Measurements from ENCODE around the gene SUFU. TPM values are rescaled to one million over a fixed set of nuclear protein-coding genes. Genes with fewer than 3 reads are reported as not detected.

Gene SUFU
- total and polyA plus RNA-seq, 2 of the 13 experiments (the other 11 are each of a cell fraction or from before 2014, with no cell fraction given), result 2.9 to 5.5 TPM

DNA sequence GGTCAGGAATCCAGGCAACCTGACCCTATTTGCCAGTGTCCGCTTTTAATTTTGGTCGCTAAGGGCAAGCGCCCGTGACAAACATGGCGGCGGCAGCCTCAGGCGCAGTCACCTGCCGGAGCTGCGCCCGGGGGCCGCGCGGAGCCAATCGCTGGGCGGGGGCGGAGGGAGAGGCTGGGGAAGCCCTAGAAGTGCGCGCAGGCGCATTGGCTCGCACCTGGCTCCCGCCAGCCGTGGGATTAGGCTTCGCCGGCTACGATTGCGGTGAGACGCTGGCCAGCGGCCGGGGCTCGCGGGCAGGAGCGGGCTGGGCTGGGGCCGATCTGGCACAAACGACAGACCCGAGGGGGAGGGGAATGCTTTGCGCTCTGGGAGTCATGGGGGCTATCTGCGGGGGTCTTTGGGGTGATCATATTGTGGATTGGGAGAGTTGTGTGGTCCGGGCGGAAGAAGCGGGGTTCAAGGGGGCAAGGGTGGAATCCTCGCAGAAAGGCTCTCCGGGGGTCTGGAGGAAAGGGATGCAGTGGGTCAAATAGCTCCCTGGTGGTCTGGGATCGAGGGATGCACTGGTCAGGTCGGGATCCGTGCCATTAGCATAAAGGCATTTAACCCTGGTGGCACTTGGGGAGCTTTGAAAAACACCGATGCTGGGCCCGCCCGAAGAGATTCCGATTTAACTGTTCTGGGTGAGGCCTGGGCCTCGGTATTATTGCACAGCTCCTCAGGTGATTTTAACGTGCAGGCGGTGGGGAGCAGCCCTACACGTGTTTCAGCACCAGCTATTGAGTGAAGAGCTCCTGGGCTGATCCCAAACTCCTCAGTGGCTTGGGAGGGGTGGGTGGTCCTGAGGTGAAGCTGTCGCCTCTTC is 42.4 kb upstream of the SUFU start (continued):
- TF ChIP-seq, protein P1, sequence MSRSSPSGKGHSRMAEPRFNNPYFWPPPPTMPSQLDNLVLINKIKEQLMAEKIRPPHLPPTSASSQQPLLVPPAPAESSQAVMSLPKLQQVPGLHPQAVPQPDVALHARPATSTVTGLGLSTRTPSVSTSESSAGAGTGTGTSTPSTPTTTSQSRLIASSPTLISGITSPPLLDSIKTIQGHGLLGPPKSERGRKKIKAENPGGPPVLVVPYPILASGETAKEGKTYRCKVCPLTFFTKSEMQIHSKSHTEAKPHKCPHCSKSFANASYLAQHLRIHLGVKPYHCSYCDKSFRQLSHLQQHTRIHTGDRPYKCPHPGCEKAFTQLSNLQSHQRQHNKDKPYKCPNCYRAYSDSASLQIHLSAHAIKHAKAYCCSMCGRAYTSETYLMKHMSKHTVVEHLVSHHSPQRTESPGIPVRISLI (CRISPR knock-in tag; IDR thresholded peaks at IDR 0.05; ENCODE audit: borderline replicate concordance), result peak; percentile 47; the same call in 1 of the 2 replicates
- no peak for TF ChIP-seq ZNF230 (CRISPR knock-in tag; IDR thresholded peaks at IDR 0.05)
- TF ChIP-seq ZBTB7B (CRISPR knock-in tag; IDR thresholded peaks at IDR 0.05), result peak; percentile 15; the same call in 1 of the 2 replicates
- TF ChIP-seq, protein P2, sequence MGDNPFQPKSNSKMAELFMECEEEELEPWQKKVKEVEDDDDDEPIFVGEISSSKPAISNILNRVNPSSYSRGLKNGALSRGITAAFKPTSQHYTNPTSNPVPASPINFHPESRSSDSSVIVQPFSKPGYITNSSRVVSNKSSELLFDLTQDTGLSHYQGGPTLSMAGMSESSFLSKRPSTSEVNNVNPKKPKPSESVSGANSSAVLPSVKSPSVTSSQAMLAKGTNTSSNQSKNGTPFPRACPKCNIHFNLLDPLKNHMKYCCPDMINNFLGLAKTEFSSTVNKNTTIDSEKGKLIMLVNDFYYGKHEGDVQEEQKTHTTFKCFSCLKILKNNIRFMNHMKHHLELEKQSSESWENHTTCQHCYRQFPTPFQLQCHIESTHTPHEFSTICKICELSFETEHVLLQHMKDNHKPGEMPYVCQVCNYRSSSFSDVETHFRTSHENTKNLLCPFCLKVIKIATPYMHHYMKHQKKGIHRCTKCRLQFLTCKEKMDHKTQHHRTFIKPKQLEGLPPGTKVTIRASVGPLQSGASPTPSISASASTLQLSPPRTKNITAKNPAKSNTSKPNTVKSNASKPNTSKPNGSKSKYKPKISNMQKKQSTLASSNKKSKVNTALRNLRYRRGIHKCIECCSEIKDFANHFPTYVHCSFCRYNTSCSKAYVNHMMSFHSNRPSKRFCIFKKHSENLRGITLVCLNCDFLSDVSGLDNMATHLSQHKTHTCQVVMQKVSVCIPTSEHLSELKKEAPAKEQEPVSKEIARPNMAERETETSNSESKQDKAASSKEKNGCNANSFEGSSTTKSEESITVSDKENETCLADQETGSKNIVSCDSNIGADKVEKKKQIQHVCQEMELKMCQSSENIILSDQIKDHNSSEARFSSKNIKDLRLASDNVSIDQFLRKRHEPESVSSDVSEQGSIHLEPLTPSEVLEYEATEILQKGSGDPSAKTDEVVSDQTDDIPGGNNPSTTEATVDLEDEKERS (CRISPR knock-in tag; IDR thresholded peaks at IDR 0.05), result no peak
- no peak; the same call in 1 of the 2 replicates for TF ChIP-seq FOXA3 (CRISPR knock-in tag; IDR thresholded peaks at IDR 0.05)
- TF ChIP-seq PHF5A (CRISPR knock-in tag; IDR thresholded peaks at IDR 0.05; ENCODE audit: low read depth, unreplicated experiment), result no peak
- no peak for TF ChIP-seq CHD2 (IDR thresholded peaks at IDR 0.05; ENCODE audit: low read depth, low read length)
- peak; percentile 77; the same call in 1 of the 2 replicates for TF ChIP-seq IRF2 (CRISPR knock-in tag; IDR thresholded peaks at IDR 0.05)
- TF ChIP-seq SP5 (CRISPR knock-in tag; IDR thresholded peaks at IDR 0.05; ENCODE audit: borderline replicate concordance, low read depth), result no peak
- TF ChIP-seq XRCC5 (optimal IDR thresholded peaks at IDR 0.05; ENCODE audit: low read length), result peak; percentile 70
- no peak; the same call in 1 of the 2 replicates for TF ChIP-seq HNF4A (CRISPR knock-in tag; IDR thresholded peaks at IDR 0.05)
- peak; percentile 59; the same call in 1 of the 2 replicates for TF ChIP-seq REPIN1 (CRISPR knock-in tag; IDR thresholded peaks at IDR 0.05; ENCODE audit: borderline replicate concordance, low read depth)
- TF ChIP-seq TBP (CRISPR knock-in tag; IDR thresholded peaks at IDR 0.05), result no peak
- TF ChIP-seq ZNF557 (CRISPR knock-in tag; IDR thresholded peaks at IDR 0.05), result no peak
- TF ChIP-seq, protein P3, sequence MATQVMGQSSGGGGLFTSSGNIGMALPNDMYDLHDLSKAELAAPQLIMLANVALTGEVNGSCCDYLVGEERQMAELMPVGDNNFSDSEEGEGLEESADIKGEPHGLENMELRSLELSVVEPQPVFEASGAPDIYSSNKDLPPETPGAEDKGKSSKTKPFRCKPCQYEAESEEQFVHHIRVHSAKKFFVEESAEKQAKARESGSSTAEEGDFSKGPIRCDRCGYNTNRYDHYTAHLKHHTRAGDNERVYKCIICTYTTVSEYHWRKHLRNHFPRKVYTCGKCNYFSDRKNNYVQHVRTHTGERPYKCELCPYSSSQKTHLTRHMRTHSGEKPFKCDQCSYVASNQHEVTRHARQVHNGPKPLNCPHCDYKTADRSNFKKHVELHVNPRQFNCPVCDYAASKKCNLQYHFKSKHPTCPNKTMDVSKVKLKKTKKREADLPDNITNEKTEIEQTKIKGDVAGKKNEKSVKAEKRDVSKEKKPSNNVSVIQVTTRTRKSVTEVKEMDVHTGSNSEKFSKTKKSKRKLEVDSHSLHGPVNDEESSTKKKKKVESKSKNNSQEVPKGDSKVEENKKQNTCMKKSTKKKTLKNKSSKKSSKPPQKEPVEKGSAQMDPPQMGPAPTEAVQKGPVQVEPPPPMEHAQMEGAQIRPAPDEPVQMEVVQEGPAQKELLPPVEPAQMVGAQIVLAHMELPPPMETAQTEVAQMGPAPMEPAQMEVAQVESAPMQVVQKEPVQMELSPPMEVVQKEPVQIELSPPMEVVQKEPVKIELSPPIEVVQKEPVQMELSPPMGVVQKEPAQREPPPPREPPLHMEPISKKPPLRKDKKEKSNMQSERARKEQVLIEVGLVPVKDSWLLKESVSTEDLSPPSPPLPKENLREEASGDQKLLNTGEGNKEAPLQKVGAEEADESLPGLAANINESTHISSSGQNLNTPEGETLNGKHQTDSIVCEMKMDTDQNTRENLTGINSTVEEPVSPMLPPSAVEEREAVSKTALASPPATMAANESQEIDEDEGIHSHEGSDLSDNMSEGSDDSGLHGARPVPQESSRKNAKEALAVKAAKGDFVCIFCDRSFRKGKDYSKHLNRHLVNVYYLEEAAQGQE (IDR thresholded peaks at IDR 0.05; ENCODE audit: borderline replicate concordance in 1 of 2, low read depth in 1 of 2, low read length in 2 of 2), result peak; percentile 26 to 88
- 0 out of 2 replicates have a peak, but pooled peaks have one; percentile 58 for TF ChIP-seq ZNF383 (CRISPR knock-in tag; IDR thresholded peaks at IDR 0.05; ENCODE audit: borderline replicate concordance)

Measured in HepG2 (cell line).